WTC11 (cell line): Measurements from ENCODE around the gene INCA1.

ENCODE experiments used
- AR ChIP-seq: fragments of 250-450 bp; sonication (Bioruptor Pico); IDR thresholded peaks from 2 replicates; pipeline ENCODE4 v1.9.0; 2021; ENCODE audit warnings: mild to moderate bottlenecking
- ATF2 ChIP-seq: sonication (generic); formaldehyde crosslinking; IDR thresholded peaks from 2 replicates; pipeline ENCODE4 v1.8.1; 2022; ENCODE audit warnings: low read depth, missing genetic modification reagents, borderline replicate concordance
- CTCF ChIP-seq: fragments of 200-600 bp; IDR thresholded peaks from 2 replicates; pipeline ENCODE4 v1.8.0; 2022; ENCODE audit warnings: antibody characterized with exemption
- ETV6 ChIP-seq: sonication (generic); formaldehyde crosslinking; IDR thresholded peaks from 2 replicates; pipeline ENCODE4 v1.8.1; 2022; ENCODE audit warnings: mild to moderate bottlenecking, missing genetic modification reagents
- MAX ChIP-seq: sonication (generic); formaldehyde crosslinking; IDR thresholded peaks from 2 replicates; pipeline ENCODE4 v1.8.0; 2022; ENCODE audit warnings: mild to moderate bottlenecking, missing genetic modification reagents
- MLX ChIP-seq: sonication (generic); formaldehyde crosslinking; IDR thresholded peaks from 2 replicates; pipeline ENCODE4 v1.8.1; 2023; ENCODE audit warnings: mild to moderate bottlenecking, missing genetic modification reagents, moderate library complexity
- MXD4 ChIP-seq: fragments of 250-450 bp; sonication (Bioruptor Pico); IDR thresholded peaks from 2 replicates; pipeline ENCODE4 v1.8.0; 2021; ENCODE audit warnings: mild to moderate bottlenecking, moderate library complexity, borderline replicate concordance
- NR2C2 ChIP-seq: sonication (generic); formaldehyde crosslinking; IDR thresholded peaks from 2 replicates; pipeline ENCODE4 v1.8.0; 2022; ENCODE audit warnings: mild to moderate bottlenecking, missing genetic modification reagents
- RELA ChIP-seq: sonication (generic); formaldehyde crosslinking; IDR thresholded peaks from 2 replicates; pipeline ENCODE4 v1.8.1; 2022; ENCODE audit warnings: missing genetic modification reagents, mild to moderate bottlenecking, borderline replicate concordance
- SP1 ChIP-seq: sonication (generic); formaldehyde crosslinking; conservative IDR thresholded peaks from 2 replicates; pipeline ENCODE4 v1.8.1; 2022; ENCODE audit warnings: missing genetic modification reagents
- ZNF532 ChIP-seq: fragments of 250-450 bp; sonication (Bioruptor Pico); IDR thresholded peaks from 2 replicates; pipeline ENCODE4 v1.9.0; 2021; ENCODE audit warnings: mild to moderate bottlenecking, borderline replicate concordance

- TF ChIP-seq MAX (CRISPR knock-in tag): no peak
- no peak for TF ChIP-seq CTCF
- TF ChIP-seq ATF2 (CRISPR knock-in tag): no peak
- no peak for TF ChIP-seq NR2C2 (CRISPR knock-in tag)
- no peak for TF ChIP-seq MXD4
- TF ChIP-seq MLX: no peak
- TF ChIP-seq RELA (CRISPR knock-in tag): no peak
- no peak for TF ChIP-seq ETV6 (CRISPR knock-in tag)
- TF ChIP-seq AR (CRISPR knock-in tag): no peak
- no peak for TF ChIP-seq ZNF532 (CRISPR knock-in tag)
- TF ChIP-seq SP1: no peak
These were observed 2.2 kb upstream of the INCA1 start for GRCh38 chr17:4999430-5000093.
